CD14-positive monocyte (primary cell): Measurements from ENCODE around the gene C11orf97. TPM values are rescaled to one million over a fixed set of nuclear protein-coding genes. Genes with fewer than 3 reads are reported as not detected.

Experiments used
- DNase-seq, 3 donors: peaks; one replicate each; pipeline ENCODE4 v3.0.0-alpha.2; 2011 to 2022
- H2AFZ ChIP-seq: 2 replicates; pipeline ENCODE4 v1.6.0; 2012; ENCODE audit warnings: mild to moderate bottlenecking, low read depth, low read length, inconsistent platforms; ENCODE audit not compliant: insufficient read depth, poor library complexity, severe bottlenecking
- H3K27ac ChIP-seq, 2 donors: 1 replicate in 1 of 2; 2 replicates in 1 of 2; pipeline ENCODE4 v1.5.1; 2012 to 2013; ENCODE audit warnings: low read length in 2 of 2, control low read depth in 1 of 2, inconsistent platforms in 1 of 2, low read depth in 1 of 2, mild to moderate bottlenecking in 1 of 2
- H3K27me3 ChIP-seq, 2 donors: one replicate each; pipeline versions ENCODE4 v1.6.0 to v1.6.1; 2011 to 2013; ENCODE audit warnings: low read length in 2 of 2; ENCODE audit not compliant: control insufficient read depth in 2 of 2, insufficient read depth in 2 of 2
- H3K36me3 ChIP-seq, 2 donors: replicated peaks in 1 of 2; 1 replicate in 1 of 2; 2 replicates in 1 of 2; pipeline versions ENCODE4 v1.5.1 to v1.6.1; 2012 to 2013; ENCODE audit warnings: low read length in 2 of 2, control low read depth in 1 of 2, inconsistent platforms in 1 of 2, mild to moderate bottlenecking in 1 of 2; ENCODE audit not compliant: insufficient read depth in 2 of 2, control insufficient read depth in 1 of 2
- H3K4me1 ChIP-seq, 2 donors: 1 replicate in 1 of 2; 2 replicates in 1 of 2; pipeline versions ENCODE4 v1.5.1 to v1.6.1; 2012 to 2013; ENCODE audit warnings: low read length in 2 of 2, control low read depth in 1 of 2, inconsistent platforms in 1 of 2, mild to moderate bottlenecking in 1 of 2, moderate library complexity in 1 of 2; ENCODE audit not compliant: insufficient read depth in 2 of 2, control insufficient read depth in 1 of 2
- H3K4me2 ChIP-seq: replicated peaks from 2 replicates; pipeline ENCODE3; 2012; ENCODE audit warnings: low read length, moderate library complexity, mild to moderate bottlenecking; ENCODE audit not compliant: poor library complexity, severe bottlenecking; ENCODE audit errors: extremely low read depth
- H3K4me3 ChIP-seq, 3 experiments: fragments of 200-600 bp in 1 of 3; sonication (generic) in 1 of 3; replicated peaks in 1 of 3; 1 replicate in 2 of 3; 2 replicates in 1 of 3; pipeline ENCODE4 v1.5.1; 2011 to 2013; ENCODE audit warnings: low read length in 3 of 3, mild to moderate bottlenecking in 3 of 3, control low read depth in 2 of 3, low read depth in 2 of 3, inconsistent platforms in 1 of 3, moderate library complexity in 1 of 3
- H3K79me2 ChIP-seq: 2 replicates; pipeline ENCODE4 v1.6.0; 2012; ENCODE audit warnings: mild to moderate bottlenecking, control low read depth, inconsistent platforms, low read length, moderate library complexity; ENCODE audit not compliant: insufficient read depth
- H3K9ac ChIP-seq: 2 replicates; pipeline ENCODE4 v1.6.0; 2017; ENCODE audit warnings: low read length, mild to moderate bottlenecking; ENCODE audit not compliant: insufficient read depth, poor library complexity, severe bottlenecking
- H3K9me3 ChIP-seq, 2 donors: replicated peaks in 1 of 2; 1 replicate in 1 of 2; 2 replicates in 1 of 2; pipeline versions ENCODE4 v1.5.1 to v1.6.1; 2012 to 2013; ENCODE audit warnings: low read length in 2 of 2, control low read depth in 1 of 2; ENCODE audit not compliant: control insufficient read depth in 1 of 2, insufficient read depth in 1 of 2
- H4K20me1 ChIP-seq: 2 replicates; pipeline ENCODE4 v1.6.0; 2012; ENCODE audit warnings: mild to moderate bottlenecking, low read length, control low read depth, moderate library complexity; ENCODE audit not compliant: insufficient read depth
- H3K27ac Mint-ChIP-seq, 7 donors: one replicate each; pipeline ENCODE4 v1.8.0; 2020; ENCODE audit warnings: mild to moderate bottlenecking in 7 of 7, mixed read lengths in 7 of 7, moderate library complexity in 6 of 7, inconsistent platforms in 2 of 7
- H3K27me3 Mint-ChIP-seq, 3 donors: one replicate each; pipeline ENCODE4 v1.8.0; 2021 to 2022; ENCODE audit warnings: low read depth in 3 of 3, mild to moderate bottlenecking in 3 of 3, mixed read lengths in 3 of 3, moderate library complexity in 3 of 3, inconsistent platforms in 1 of 3
- H3K36me3 Mint-ChIP-seq, 2 donors: one replicate each; pipeline ENCODE4 v1.8.0; 2020; ENCODE audit warnings: mixed read lengths in 2 of 2, inconsistent platforms in 1 of 2, mild to moderate bottlenecking in 1 of 2
- H3K4me1 Mint-ChIP-seq: one replicate; pipeline ENCODE4 v1.8.0; 2020; ENCODE audit warnings: mild to moderate bottlenecking, mixed read lengths
- H3K4me3 Mint-ChIP-seq, 2 donors: one replicate each; pipeline ENCODE4 v1.8.0; 2020; ENCODE audit warnings: mild to moderate bottlenecking in 2 of 2, mixed read lengths in 2 of 2, moderate library complexity in 1 of 2
- H3K9me3 Mint-ChIP-seq, 7 donors: one replicate each; pipeline ENCODE4 v1.8.0; 2020 to 2022; ENCODE audit warnings: mixed read lengths in 7 of 7, mild to moderate bottlenecking in 6 of 7, moderate library complexity in 6 of 7, inconsistent platforms in 2 of 7
- WGBS: methylation state at CpG from one replicate; pipeline ENCODE4 v1.1.5; 2013; ENCODE audit warnings: missing lambda C conversion rate; ENCODE audit not compliant: insufficient coverage; 5-methylcytosine and 5-hydroxymethylcytosine counted together
- intact Hi-C, 2 donors: fragments of 100-400 bp; cut with micrococcal nuclease; formaldehyde crosslinking; loops; one replicate each; pipeline versions ENCODE4 v1.15.0 to v1.15.1; 2023
- polyA plus RNA-seq, 3 donors: library from polyadenylated mRNA; depleted of rRNA in 1 of 3; unstranded in 2 of 3; stranded (reverse) in 1 of 3; fragments of 300-500 nt in 2 of 3; fragments of >200 nt in 1 of 3; fragmentation: Illumina TruSeq in 2 of 3; gene quantifications; 1 replicate in 2 of 3; 2 replicates in 1 of 3; pipeline ENCODE4 v1.2.3, GENCODE V29; 2012 to 2021
- TF ChIP-seq, protein P1 (sequence below): fragments of 200-600 bp; IDR thresholded peaks from one replicate; pipeline ENCODE4 v1.8.0; 2022; ENCODE audit warnings: antibody characterized with exemption, mild to moderate bottlenecking

C11orf97 gene
- polyA plus RNA-seq, 3 donors, result not detected

DNA sequence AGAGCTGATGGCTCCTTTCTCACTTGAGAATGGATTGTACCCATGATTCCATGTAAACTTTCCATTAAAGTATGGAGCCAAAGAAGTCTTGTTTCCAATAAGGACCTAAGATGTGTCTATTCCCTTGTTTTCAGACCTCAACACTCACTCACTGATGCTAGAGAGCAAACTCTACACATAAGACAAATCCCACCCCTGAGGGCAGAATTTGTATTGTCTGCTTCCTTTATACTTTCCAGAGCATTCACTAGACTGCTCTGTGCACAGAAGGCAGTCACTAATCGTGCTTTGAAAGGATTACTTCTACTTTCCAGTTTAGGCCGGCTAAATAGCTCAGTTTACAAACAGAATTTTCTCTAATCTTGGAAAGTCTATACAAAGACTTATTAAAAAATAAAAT, 12.1 kb upstream of the C11orf97 start:
- H3K9me3 Mint-ChIP-seq, result no peaks in the 10 kb centered on the region
- DNase-seq, result no peak
- no peaks in the 10 kb centered on the region for H4K20me1 ChIP-seq
- H3K4me2 ChIP-seq, result no peak overlapping the region
- H3K9ac ChIP-seq, result no peak overlapping the region
- TF ChIP-seq, protein P1, sequence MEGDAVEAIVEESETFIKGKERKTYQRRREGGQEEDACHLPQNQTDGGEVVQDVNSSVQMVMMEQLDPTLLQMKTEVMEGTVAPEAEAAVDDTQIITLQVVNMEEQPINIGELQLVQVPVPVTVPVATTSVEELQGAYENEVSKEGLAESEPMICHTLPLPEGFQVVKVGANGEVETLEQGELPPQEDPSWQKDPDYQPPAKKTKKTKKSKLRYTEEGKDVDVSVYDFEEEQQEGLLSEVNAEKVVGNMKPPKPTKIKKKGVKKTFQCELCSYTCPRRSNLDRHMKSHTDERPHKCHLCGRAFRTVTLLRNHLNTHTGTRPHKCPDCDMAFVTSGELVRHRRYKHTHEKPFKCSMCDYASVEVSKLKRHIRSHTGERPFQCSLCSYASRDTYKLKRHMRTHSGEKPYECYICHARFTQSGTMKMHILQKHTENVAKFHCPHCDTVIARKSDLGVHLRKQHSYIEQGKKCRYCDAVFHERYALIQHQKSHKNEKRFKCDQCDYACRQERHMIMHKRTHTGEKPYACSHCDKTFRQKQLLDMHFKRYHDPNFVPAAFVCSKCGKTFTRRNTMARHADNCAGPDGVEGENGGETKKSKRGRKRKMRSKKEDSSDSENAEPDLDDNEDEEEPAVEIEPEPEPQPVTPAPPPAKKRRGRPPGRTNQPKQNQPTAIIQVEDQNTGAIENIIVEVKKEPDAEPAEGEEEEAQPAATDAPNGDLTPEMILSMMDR, result no peak
- intact Hi-C loops, result loop anchor here (5.0 to 10.0 kb wide), 3 partner anchors 175 to 318 kb away; no protein-coding TSS in a partner anchor
- no peak overlapping the region for H2AFZ ChIP-seq
- peaks cover 4% of the 10 kb centered on the region for H3K79me2 ChIP-seq
- H3K4me1 ChIP-seq, result peaks cover 0 to 4% of the 10 kb centered on the region in 2 donors
- H3K36me3 Mint-ChIP-seq, result peaks cover 52 to 54% of the 10 kb centered on the region in 2 donors
- H3K4me3 ChIP-seq, result no peak overlapping the region
- H3K9me3 ChIP-seq, result no peaks in the 10 kb centered on the region
- H3K27ac Mint-ChIP-seq, result no peak overlapping the region
- no peaks in the 10 kb centered on the region for H3K27me3 ChIP-seq
- peaks cover 46 to 59% of the 10 kb centered on the region in 2 donors for H3K36me3 ChIP-seq
- H3K4me3 Mint-ChIP-seq, result no peak overlapping the region
- H3K27ac ChIP-seq, result no peak overlapping the region
- WGBS, result no CpG with 5 or more reads among the region's 2 CpGs
- peaks cover 2% of the 10 kb centered on the region for H3K4me1 Mint-ChIP-seq
- no peaks in the 10 kb centered on the region for H3K27me3 Mint-ChIP-seq

DNA sequence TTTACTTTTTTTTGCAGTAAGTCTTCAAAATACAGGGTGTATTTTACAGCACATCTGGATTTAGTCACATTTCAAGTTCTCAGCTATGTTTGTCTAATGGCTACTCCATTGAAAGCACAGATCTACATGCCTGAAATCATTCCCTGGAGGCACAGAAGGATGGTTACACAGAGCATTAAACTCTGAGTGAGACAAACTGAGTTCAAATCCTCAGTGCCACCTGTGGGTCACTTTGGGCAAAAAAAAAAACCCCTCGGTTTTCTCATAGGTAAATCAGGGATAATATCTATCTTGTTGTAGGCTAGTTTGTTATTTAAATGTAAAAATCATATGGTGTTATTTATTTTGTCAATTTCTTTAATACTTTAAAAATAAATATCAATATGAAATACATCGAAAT, 10.7 kb upstream of the C11orf97 start:
- Histone ChIP-seq H3K79me2 (no peaks in the 10 kb centered on the region), H3K27ac (no peak overlapping the region), H3K4me1 (no peaks in the 10 kb centered on the region), H2AFZ (no peak overlapping the region), H3K36me3 (peaks cover 44 to 56% of the 10 kb centered on the region in 2 donors), H3K4me2 (no peak overlapping the region), H3K9me3 (no peaks in the 10 kb centered on the region), H3K27me3 (no peaks in the 10 kb centered on the region), H3K4me3 (no peak overlapping the region), H3K9ac (no peak overlapping the region), H4K20me1 (no peaks in the 10 kb centered on the region)
- Mint-ChIP-seq H3K4me1 (no peaks in the 10 kb centered on the region), H3K27me3 (no peaks in the 10 kb centered on the region), H3K36me3 (peaks cover 49 to 51% of the 10 kb centered on the region in 2 donors), H3K4me3 (no peak overlapping the region), H3K9me3 (no peaks in the 10 kb centered on the region), H3K27ac (no peak overlapping the region)
- DNase-seq, result no peak
- intact Hi-C loops, result loop anchor here (5.0 to 10.0 kb wide), 3 partner anchors 177 to 319 kb away; no protein-coding TSS in a partner anchor
- TF ChIP-seq, protein P1, result no peak
- WGBS, result no CpG with 5 or more reads among the region's 2 CpGs
